Stimulated activated CD4-positive, alpha-beta T cell treated with anti-CD3 and anti-CD28 coated beads, TNF-alpha, amount 100 ng/mL, for 4 hours (primary cell): ENCODE measurements around the gene RASSF8.

Experiments used
- DNase-seq, 3 experiments: peaks; one replicate each; pipeline ENCODE4 v3.0.0-alpha.2; 2020; ENCODE audit warnings: low read depth in 3 of 3

The RASSF8 gene

GRCh38 chr12:25993901-25994651, 35.6 kb downstream of the RASSF8 start:
- DNase-seq = no peak

DNA sequence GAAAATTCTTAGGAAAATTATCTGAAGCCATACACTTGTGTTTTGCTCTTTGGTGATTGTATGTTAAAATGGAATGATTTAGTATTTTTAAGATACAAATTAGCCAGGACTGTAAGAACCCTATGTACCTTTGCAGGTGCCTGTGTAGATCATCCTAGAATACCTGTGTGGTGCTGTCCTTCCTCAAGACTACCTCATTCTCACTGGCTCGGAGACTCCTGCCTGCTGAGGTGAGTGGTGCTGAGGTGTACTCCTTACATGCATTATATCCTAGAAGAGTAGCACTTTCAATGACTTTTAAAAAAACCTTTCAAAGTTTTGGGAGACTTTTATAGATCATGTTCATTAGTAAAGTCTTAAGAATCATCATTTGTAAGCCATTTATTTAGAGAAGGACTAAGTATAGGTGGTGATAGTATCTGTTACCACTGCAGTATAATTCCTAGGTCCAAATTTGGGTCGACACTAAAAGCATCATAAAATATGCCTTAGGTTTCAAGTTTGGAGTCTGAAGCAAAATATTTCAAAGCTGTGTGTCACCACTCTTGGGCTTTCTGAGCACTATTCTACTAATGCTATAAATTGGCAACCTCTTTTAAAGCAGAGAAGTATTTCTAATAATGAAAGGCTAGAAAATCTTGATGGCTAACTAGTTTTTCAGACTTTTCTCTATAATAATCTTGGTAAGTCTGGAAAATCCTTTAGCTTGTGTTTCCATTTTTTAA, 36.6 kb downstream of the RASSF8 start:
- DNase-seq = no peak

GRCh38 chr12:25995906-25996305, 37.4 kb downstream of the RASSF8 start:
- DNase-seq = no peak

- DNase-seq = no peak
Measured at GRCh38 chr12:25996677-25997076, 38.2 kb downstream of the RASSF8 start.

DNA sequence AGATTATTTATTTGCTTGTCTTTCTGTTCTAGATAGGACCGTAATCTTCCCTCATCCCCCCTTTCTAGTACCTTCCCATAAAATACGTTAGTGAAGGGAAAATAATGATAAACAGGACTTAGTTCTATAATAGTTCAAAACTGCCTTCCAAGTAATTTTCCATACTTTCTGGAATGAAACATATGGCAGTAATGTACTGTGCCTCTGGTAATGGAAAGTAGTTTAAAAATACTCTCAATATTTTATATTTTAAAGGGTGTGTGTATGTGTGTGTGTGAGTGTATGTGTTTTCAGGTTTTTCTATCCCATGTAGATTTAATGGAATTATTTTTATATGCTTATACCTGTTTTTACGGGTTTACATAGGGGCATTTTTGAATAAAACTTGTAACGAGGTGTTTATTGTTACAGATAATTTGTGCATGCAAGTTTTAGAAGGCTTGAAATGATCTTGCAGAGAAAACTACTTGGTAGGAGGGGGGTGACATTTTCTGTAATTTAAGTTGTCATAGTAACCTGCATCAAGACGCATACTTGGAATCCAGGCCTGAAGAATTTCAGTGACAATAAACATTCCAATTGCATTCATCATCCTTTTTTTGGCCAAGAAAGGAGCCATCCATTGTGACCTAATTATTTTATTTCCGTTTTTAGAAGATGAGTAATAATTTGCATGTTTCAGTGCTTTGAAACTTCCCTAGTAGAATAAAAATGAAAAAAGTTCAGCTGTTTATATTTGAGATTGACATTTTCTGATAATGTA, 38.9 kb downstream of the RASSF8 start:
- no peak for DNase-seq

GRCh38 chr12:26000898-26001297, 42.4 kb downstream of the RASSF8 start:
- DNase-seq = no peak

GRCh38 chr12:26001530-26001929, 43.0 kb downstream of the RASSF8 start:
- DNase-seq = no peak

DNA sequence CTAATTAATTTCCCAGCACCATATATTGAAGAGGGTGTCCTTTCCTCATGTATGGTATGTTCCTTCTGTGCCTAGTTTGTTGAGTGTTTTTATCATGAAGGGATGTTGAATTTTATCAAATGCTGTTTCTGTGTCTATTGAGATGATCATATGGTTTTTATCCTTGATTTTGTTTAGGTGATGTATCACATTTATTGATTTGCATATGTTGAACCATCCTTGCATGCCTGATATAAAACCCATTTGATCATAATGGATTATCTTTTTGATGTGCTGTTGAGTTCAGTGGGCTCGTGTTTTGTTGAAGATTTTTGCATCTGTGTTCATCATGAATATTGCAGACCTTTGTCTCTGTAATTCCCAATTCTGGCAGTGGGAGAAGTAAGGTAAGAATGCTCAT, 44.6 kb downstream of the RASSF8 start:
- DNase-seq = no peak

DNA sequence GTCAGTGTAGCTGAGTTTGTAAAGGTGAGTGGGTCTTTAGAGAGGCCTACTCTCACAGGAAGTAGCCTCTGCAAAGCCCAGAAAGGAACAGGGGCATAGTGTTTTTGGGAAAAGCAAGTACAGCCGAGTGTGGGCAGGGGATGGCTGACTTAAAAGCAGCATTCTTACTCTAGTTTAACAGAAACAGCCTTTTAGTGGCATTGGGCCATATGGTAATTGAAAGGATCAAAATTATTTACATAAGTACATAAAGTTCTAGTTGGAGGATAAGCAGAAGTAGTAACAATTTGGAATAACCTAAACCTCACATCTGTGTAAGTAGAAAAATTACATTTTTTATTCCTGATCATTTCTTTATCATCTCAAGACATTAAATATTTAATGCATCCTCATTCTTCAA, 49.1 kb downstream of the RASSF8 start:
- DNase-seq = no peak

GRCh38 chr12:26009593-26009992, 51.1 kb downstream of the RASSF8 start:
- no peak for DNase-seq

DNA sequence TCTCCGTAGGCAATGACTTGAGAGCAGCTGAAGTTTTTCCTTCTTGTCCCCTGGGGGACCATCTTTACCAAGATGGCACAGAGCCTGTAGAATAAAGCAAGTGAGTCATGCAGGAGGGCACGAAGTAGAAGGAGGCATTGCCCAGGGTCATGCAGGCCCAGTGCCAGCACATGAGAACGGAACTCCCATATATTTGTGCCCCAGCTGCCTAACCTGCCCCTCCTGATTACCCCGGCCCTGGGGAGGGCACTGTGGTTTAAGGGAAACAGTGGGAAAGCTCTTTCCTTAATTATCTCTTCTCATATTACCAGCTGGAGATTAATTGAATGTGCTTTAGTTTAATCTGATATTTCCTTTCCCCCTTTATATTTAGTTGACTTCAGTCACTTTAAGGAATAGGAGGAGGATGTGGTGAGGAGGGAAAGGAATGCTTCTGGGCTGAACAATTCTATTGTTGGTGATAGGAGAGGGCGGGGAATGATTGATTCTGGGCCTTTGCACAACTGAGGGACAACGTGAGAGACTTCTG, 51.9 kb downstream of the RASSF8 start:
- no peak for DNase-seq

DNA sequence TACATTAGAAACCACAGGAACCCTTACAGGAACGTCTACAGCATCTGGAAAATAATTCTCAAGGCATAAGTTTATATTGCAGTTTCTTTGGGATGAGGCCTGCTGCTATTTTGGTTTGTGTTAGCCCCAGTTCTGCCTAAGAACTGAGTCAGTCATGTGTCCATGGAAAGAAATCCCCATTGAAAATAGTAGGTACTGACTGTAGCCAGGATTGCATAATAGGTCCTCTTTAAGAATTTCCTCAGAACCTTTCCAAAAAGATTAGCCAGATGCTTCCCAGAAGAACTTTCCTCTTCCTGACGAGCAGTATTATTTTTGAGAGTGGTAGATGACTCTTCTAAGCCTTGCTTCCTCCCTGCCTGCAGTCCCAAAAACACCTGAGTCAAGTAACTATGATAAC, 52.6 kb downstream of the RASSF8 start:
- no peak for DNase-seq

DNA sequence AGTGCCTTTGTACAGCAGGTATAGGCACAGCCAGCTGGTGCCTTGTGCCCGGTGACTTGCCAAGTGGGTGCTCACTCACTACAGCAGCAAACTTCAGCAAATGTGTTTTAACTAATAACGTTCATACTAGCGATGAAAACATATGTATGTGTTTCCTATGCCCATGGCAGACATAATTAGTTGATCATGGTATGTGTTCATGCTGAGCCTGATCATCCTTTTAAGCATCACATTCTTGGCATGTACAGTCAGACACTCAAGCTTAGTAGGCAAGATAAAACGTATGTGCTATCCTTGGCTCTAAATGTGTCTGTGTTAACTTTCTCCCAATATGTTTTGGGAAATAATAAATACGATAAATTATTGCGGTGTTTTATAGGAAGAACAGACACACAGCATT, 55.6 kb downstream of the RASSF8 start:
- DNase-seq = no peak

GRCh38 chr12:26016516-26016915, 58.0 kb downstream of the RASSF8 start:
- DNase-seq = no peak

GRCh38 chr12:26017484-26018211, 59.2 kb downstream of the RASSF8 start:
- no peak for DNase-seq

DNA sequence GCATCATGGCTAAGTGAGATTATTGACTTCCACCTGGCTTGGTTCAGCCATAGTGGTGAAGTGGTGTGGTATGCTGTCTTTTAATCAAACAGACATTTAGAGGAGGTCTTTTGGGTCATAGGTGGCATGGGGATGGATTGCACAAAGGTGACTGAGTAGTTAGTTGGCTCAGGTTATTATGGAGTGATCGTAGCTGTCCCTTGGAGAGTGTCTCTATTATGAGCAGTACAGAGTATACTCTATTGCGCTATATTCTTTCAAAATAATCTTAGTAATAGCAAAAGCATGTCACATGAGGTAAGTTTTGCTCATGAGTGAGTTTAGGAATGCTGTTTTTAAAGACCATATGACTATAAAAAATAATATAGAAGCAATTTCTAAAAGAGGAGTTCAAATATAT, 60.4 kb downstream of the RASSF8 start:
- DNase-seq = no peak

GRCh38 chr12:26021534-26021933, 63.1 kb downstream of the RASSF8 start:
- DNase-seq = no peak

DNA sequence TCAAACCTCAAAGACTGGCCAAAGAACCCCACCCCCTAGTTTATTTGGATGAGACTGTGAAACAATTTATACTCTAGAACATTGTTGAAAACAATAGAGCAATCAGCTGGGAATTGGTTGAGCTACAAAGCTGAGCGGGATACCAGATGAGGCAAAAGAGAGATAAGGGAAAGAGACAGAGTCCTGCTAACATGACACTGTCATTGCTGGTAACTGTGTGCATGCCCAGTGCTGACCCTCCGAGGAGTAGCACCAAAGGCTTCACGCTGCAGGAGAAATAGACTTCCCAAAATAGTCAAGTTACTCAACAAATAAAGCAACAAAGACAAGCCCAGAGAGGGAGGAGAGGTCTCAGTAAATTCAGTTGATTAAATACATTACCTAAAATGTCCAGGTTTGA, 63.6 kb downstream of the RASSF8 start:
- DNase-seq = no peak

- DNase-seq = no peak
Measured at GRCh38 chr12:26026713-26027112, 68.2 kb downstream of the RASSF8 start.

DNA sequence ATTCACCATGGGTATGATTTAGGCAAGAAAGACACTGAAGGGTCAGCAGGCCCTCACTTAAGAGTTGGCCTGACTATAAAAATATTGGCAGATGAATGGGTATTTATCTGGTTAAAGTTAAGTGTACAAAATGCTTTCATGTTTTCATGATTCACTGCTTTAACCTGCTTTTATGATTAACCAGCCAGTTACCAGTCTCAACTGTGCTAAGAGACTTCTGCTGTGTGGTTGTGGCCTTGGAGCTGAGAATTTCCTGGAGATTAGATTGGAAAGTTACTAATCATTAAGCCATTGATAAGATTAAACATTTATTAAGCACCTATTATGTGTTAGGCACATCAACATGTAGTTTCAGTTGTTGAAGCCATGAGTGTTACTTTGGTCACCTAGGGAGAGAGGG, 68.9 kb downstream of the RASSF8 start:
- DNase-seq = no peak

- no peak for DNase-seq
Measured at GRCh38 chr12:26028953-26029735, 70.7 kb downstream of the RASSF8 start.
